Loucy (cell line): Measurements from ENCODE around the gene STUB1.
"Not testable (repeated sequence)": the region's sequence is repeated elsewhere in the genome, so short reads cannot be mapped to it uniquely, and the experiment has no call there.

Experiments used
- H2AFZ ChIP-seq: fragments of 200-600 bp; sonication (generic); 2 replicates; pipeline ENCODE4 v1.6.0; 2016; ENCODE audit warnings: antibody characterized with exemption, mild to moderate bottlenecking, low read length, moderate library complexity
- H3F3A ChIP-seq: fragments of 200-600 bp; 2 replicates; pipeline ENCODE4 v1.6.0; 2016; ENCODE audit warnings: antibody characterized with exemption, low read depth, mild to moderate bottlenecking
- H3K27me3 ChIP-seq: fragments of 200-600 bp; sonication (generic); 2 replicates; pipeline ENCODE4 v1.6.1; 2014; ENCODE audit warnings: low read length, mild to moderate bottlenecking; ENCODE audit not compliant: insufficient read depth, poor library complexity, severe bottlenecking
- H3K36me3 ChIP-seq: fragments of 200-600 bp; sonication (generic); 2 replicates; pipeline ENCODE4 v1.6.1; 2016; ENCODE audit warnings: low read length; ENCODE audit not compliant: insufficient read depth
- H3K4me1 ChIP-seq: fragments of 200-600 bp; sonication (generic); 2 replicates; pipeline ENCODE4 v1.5.1; 2014; ENCODE audit warnings: low read length, mild to moderate bottlenecking; ENCODE audit not compliant: insufficient read depth, poor library complexity, severe bottlenecking
- H3K4me2 ChIP-seq: fragments of 200-600 bp; sonication (generic); 2 replicates; pipeline ENCODE4 v1.6.0; 2014; ENCODE audit warnings: antibody characterized with exemption, low read length, low read depth, mild to moderate bottlenecking; ENCODE audit not compliant: poor library complexity, severe bottlenecking
- H3K4me3 ChIP-seq: fragments of 200-600 bp; sonication (generic); 2 replicates; pipeline ENCODE4 v1.5.1; 2014; ENCODE audit warnings: low read length, mild to moderate bottlenecking, mixed read lengths; ENCODE audit not compliant: poor library complexity, severe bottlenecking
- H3K79me2 ChIP-seq: fragments of 200-600 bp; sonication (generic); 2 replicates; pipeline ENCODE4 v1.6.1; 2014; ENCODE audit warnings: low read length; ENCODE audit not compliant: insufficient read depth
- H3K9ac ChIP-seq: fragments of 200-600 bp; sonication (generic); 2 replicates; pipeline ENCODE4 v1.6.0; 2014; ENCODE audit warnings: mild to moderate bottlenecking, low read depth, low read length, moderate library complexity; ENCODE audit not compliant: poor library complexity, severe bottlenecking
- H3K9me2 ChIP-seq: fragments of 200-600 bp; sonication (generic); replicated peaks from 2 replicates; pipeline ENCODE4 v1.6.1; 2016; ENCODE audit warnings: low read depth, low read length, mixed read lengths
- H3K9me3 ChIP-seq: fragments of 200-600 bp; sonication (generic); 2 replicates; pipeline ENCODE4 v1.6.1; 2014; ENCODE audit warnings: mild to moderate bottlenecking, antibody characterized with exemption, low read length, low read depth; ENCODE audit not compliant: insufficient read depth
- H4K20me1 ChIP-seq: fragments of 200-600 bp; sonication (generic); 2 replicates; pipeline ENCODE4 v1.6.0; 2014; ENCODE audit warnings: antibody characterized with exemption, low read length, mild to moderate bottlenecking; ENCODE audit not compliant: insufficient read depth, poor library complexity, severe bottlenecking
- EZH2phosphoT487 ChIP-seq: fragments of 200-600 bp; IDR thresholded peaks from 2 replicates; pipeline ENCODE4 v1.6.1; 2018; ENCODE audit warnings: antibody characterized with exemption, mild to moderate bottlenecking, moderate library complexity, borderline replicate concordance
- TF ChIP-seq, protein P1 (sequence below): fragments of 200-600 bp; sonication (generic); conservative IDR thresholded peaks from 2 replicates; pipeline ENCODE4 v1.5.1; 2014; ENCODE audit warnings: mild to moderate bottlenecking, antibody characterized with exemption, low read length

The STUB1 gene

DNA sequence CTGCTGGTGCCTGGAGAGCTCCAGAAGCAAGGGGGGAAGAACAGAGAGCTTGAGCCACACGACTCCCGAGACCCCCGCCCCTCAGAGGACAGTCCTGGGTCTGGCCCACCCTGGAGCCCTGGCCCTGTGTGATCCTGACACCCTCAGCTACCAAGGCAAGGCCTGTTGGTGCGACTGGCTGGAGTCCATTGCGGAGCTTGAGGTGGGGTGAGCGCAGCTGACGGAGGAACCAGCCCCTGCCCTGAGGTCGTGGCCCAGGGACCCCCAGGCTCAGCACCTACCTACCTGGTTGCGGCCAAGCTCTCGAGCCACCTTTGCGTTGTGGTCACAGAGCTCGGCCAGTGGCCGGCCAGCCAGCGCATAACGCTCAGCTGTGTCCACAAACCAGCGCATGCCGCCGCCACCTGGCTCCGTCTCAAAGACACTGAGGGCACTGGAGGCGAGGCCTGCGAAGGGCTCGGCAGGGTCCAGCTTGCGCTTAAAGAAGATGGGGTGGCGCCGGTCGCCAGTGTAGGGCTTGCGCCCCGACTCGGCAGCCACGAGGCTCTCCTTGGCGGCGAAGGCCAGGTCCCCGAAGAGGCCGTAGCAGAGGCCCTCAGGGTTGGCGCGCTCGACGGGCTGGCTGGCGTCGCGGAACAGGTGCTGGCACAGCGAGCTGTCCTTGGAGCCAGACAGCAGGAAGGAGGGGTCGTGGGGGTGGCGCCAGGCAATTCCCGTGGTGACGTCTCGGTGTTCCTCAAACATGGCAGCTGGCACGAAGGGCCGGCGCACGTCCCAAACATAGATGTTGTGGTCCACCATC is 6.5 kb downstream of the STUB1 start:
- H3K27me3 ChIP-seq = no peaks in the 10 kb centered on the region
- peaks cover 9% of the 10 kb centered on the region for H3K4me1 ChIP-seq
- no peak overlapping the region for H2AFZ ChIP-seq
- no peaks in the 10 kb centered on the region for H3K36me3 ChIP-seq
- no peak for TF ChIP-seq EZH2phosphoT487
- TF ChIP-seq, protein P1, sequence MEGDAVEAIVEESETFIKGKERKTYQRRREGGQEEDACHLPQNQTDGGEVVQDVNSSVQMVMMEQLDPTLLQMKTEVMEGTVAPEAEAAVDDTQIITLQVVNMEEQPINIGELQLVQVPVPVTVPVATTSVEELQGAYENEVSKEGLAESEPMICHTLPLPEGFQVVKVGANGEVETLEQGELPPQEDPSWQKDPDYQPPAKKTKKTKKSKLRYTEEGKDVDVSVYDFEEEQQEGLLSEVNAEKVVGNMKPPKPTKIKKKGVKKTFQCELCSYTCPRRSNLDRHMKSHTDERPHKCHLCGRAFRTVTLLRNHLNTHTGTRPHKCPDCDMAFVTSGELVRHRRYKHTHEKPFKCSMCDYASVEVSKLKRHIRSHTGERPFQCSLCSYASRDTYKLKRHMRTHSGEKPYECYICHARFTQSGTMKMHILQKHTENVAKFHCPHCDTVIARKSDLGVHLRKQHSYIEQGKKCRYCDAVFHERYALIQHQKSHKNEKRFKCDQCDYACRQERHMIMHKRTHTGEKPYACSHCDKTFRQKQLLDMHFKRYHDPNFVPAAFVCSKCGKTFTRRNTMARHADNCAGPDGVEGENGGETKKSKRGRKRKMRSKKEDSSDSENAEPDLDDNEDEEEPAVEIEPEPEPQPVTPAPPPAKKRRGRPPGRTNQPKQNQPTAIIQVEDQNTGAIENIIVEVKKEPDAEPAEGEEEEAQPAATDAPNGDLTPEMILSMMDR = no peak
- H3K9me3 ChIP-seq = no peaks in the 10 kb centered on the region
- H3F3A ChIP-seq = no peaks in the 10 kb centered on the region
- no peaks in the 10 kb centered on the region for H3K9me2 ChIP-seq
- no peak overlapping the region for H3K9ac ChIP-seq
- no peaks in the 10 kb centered on the region for H4K20me1 ChIP-seq
- peaks cover 13% of the 10 kb centered on the region for H3K79me2 ChIP-seq
- no peak overlapping the region for H3K4me3 ChIP-seq
- no peak overlapping the region for H3K4me2 ChIP-seq

DNA sequence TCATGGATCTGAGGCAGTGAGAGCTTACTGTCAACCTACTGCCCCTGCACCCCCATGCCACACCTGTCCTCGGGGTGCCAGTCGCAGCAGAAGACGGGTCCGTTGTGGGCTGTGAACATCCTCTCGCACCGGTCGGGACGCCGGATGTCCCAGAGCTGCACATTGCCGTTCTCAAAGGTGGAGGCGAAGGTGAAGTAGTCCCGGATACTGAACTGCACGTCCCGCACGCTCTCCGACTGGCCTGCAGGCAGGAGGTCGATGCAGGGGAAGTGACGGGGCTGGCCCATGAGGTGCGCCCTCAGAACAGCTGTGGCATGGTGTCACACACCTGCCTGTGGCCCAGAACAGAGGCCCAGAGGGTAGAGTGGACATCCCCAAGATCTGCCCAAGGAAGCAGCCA is 7.3 kb downstream of the STUB1 start:
- Histone ChIP-seq H3K4me1 (peaks cover 9% of the 10 kb centered on the region), H3K9me2 (no peaks in the 10 kb centered on the region), H4K20me1 (no peaks in the 10 kb centered on the region), H3K27me3 (no peaks in the 10 kb centered on the region), H3K4me3 (no peak overlapping the region), H3K4me2 (no peak overlapping the region), H3F3A (no peaks in the 10 kb centered on the region), H3K79me2 (peaks cover 8% of the 10 kb centered on the region), H3K9me3 (no peaks in the 10 kb centered on the region), H2AFZ (no peak overlapping the region), H3K36me3 (no peaks in the 10 kb centered on the region), H3K9ac (no peak overlapping the region)
- TF ChIP-seq EZH2phosphoT487 = no peak
- TF ChIP-seq, protein P1 = no peak

DNA sequence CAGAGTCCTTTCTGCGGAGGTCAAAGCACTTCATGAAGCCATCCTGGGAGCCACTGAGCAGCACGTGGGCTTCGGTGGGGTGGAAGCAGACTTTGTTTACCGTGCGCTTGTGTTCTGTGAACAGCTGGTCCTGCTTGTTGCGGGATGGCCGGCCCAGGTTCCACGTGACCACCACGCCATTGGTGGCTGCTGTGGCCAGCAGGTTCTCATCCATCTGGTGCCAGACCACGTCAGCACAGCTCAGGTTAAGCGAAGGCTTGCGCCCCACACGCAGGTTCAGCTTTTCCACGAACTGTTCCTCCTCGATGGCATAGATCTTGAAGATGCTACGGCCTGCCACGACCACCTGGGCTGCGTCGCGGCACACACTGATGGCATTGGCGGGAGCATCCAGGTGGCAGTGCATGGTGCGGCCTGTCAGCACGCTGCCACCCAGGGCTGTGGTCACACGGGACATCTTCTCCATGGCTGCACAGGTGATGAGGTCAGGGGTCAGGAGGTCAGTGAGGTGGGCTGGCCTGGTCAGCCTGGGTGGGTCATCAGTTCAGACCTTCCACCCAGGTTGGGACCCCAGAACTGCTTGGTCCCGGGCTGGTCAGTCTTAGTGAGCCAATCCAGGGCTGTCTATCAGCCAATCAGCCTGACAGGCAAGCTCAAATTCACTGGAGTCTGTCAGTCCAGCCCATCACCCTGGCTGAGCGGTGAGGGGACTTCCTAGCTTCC is 9.1 kb downstream of the STUB1 start:
- H3K9ac ChIP-seq = peak overlapping the region; percentile 78
- no peaks in the 10 kb centered on the region for H3F3A ChIP-seq
- peak overlapping the region; percentile 94 for H3K4me3 ChIP-seq
- TF ChIP-seq EZH2phosphoT487 = no peak
- H3K4me1 ChIP-seq = peaks cover 9% of the 10 kb centered on the region
- H3K9me2 ChIP-seq = no peaks in the 10 kb centered on the region
- peaks cover 8% of the 10 kb centered on the region for H3K79me2 ChIP-seq
- no peak overlapping the region for H2AFZ ChIP-seq
- no peaks in the 10 kb centered on the region for H3K36me3 ChIP-seq
- no peaks in the 10 kb centered on the region for H3K9me3 ChIP-seq
- peak overlapping the region; percentile 88 for H3K4me2 ChIP-seq
- H4K20me1 ChIP-seq = no peaks in the 10 kb centered on the region
- H3K27me3 ChIP-seq = no peaks in the 10 kb centered on the region

DNA sequence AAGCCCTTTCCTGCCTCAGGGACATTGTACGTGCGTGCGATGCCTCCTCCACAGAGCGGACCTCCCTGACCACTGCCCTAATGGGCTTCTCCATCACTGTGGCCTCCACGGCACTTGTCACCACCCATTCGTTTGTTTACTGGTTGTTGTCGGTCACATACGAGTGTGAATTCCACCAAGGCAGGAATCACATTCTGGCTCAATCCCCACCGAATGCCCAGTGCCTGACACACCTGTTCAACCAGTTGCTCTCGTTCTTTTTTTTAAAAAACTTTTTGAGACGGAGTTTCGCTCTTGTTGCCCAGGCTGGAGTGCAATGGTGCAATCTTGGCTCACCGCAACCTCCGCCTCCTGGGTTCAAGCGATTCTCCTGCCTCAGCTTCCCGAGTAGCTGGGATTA is 11.0 kb downstream of the STUB1 start:
- not testable (repeated sequence) for H3K27me3 ChIP-seq, H3K9me2 ChIP-seq, H2AFZ ChIP-seq, H3K36me3 ChIP-seq, H3K9me3 ChIP-seq, H3F3A ChIP-seq, H3K4me2 ChIP-seq, H3K79me2 ChIP-seq, H3K9ac ChIP-seq, H3K4me1 ChIP-seq, H4K20me1 ChIP-seq, H3K4me3 ChIP-seq
